ENCODE results near the gene CCT8. TPM values are rescaled to one million over a fixed set of nuclear protein-coding genes. Genes with fewer than 3 reads are reported as not detected.

The CCT8 gene
- total and polyA plus RNA-seq, 2 experiments from 2014 or later, result 304 to 329 TPM

DNA sequence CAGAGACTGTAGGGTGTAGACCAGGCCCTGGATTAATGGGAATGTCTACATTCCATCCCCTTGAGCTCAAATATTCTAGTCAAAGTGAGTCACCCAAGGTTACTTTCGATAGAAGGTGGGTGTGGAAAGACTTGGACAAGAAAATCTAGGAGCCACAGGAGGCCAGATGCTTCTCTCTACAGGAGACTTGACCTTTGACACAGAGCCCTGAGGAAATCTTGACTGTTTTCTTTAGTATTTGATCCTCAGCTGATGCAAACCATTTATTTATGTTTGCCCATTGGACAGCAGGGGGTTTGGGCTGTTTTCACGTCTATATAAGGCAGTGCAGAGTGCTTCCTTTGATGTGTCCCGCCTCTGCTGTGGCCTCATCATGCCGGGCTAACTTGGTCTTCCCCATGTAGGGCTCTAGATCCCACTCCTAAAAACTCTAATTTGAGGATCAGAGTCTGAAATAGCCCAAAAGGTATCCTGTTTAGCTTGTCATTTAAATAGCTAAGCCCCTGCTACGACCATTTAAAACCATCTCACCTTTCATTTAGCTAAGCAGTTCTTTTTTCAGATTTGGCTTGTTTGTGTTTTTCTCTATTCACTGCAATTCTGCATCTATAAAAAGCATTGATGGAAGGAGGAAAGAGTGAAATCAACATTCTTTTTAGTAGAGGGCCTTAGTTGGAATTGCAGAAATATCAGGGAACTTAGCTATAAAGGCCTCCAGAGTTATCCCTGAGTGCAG lies 41.5 kb upstream of the CCT8 start:
- Histone ChIP-seq H3K27ac (ENCODE audit: low read depth) (0 out of 2 replicates have a peak overlapping the region, but pooled peaks have one; percentile 53), H3K79me2 (replicated peaks; ENCODE audit: insufficient read depth) (no peaks in the 10 kb centered on the region), H4K20me1 (replicated peaks; ENCODE audit: insufficient read depth) (no peaks in the 10 kb centered on the region), H3K9me2 (ENCODE audit: insufficient read depth) (0 out of 2 replicates have a peak, but pooled peaks cover 3% of the 10 kb centered on the region), H3K4me2 (no peak overlapping the region; the same call in 1 of the 2 replicates), H3K4me1 (ENCODE audit: insufficient read depth) (peaks cover 9% of the 10 kb centered on the region), H3K36me3 (ENCODE audit: insufficient read depth) (no peaks in the 10 kb centered on the region), H2AFZ (no peak overlapping the region), H3K4me3 (no peak overlapping the region), H3F3A (replicated peaks; ENCODE audit: low read depth) (no peaks in the 10 kb centered on the region), H3K27me3 (ENCODE audit: insufficient read depth) (no peaks in the 10 kb centered on the region)
- no peaks in the 10 kb centered on the region for H3K9me3 Mint-ChIP-seq
- no peak overlapping the region for H3K4me3 Mint-ChIP-seq
- peaks cover 6% of the 10 kb centered on the region for H3K27me3 Mint-ChIP-seq (ENCODE audit: insufficient read depth, low read depth, poor library complexity)
- no peaks in the 10 kb centered on the region for H3K36me3 Mint-ChIP-seq (ENCODE audit: low read depth)
- DNase-seq (ENCODE audit: low spot score) (peak; percentile 51), ATAC-seq (peak; percentile 95)
- TF ChIP-seq EZH2 (IDR thresholded peaks at IDR 0.05; ENCODE audit: low read depth, unreplicated experiment) (no peak), ZNF114 (CRISPR knock-in tag; IDR thresholded peaks at IDR 0.05) (no peak), REST (IDR thresholded peaks at IDR 0.05; ENCODE audit: unreplicated experiment) (no peak)
- H3K27ac Mint-ChIP-seq, result 0 out of 2 replicates have a peak overlapping the region, but pooled peaks have one; percentile 5
- H3K4me1 Mint-ChIP-seq, result peaks cover 17% of the 10 kb centered on the region

- DNase-seq (ENCODE audit: low spot score) (no peak), ATAC-seq (no peak)
- Mint-ChIP-seq H3K9me3 (no peaks in the 10 kb centered on the region), H3K4me3 (no peak overlapping the region), H3K27ac (no peak overlapping the region), H3K27me3 (ENCODE audit: insufficient read depth, low read depth, poor library complexity) (no peaks in the 10 kb centered on the region), H3K36me3 (ENCODE audit: low read depth) (no peaks in the 10 kb centered on the region), H3K4me1 (no peaks in the 10 kb centered on the region; the same call in 2 of the 3 replicates)
- Histone ChIP-seq H3K27me3 (ENCODE audit: insufficient read depth) (no peaks in the 10 kb centered on the region), H3K9me2 (ENCODE audit: insufficient read depth) (no peaks in the 10 kb centered on the region), H2AFZ (no peak overlapping the region), H3K27ac (ENCODE audit: low read depth) (no peak overlapping the region), H3K4me1 (ENCODE audit: insufficient read depth) (no peaks in the 10 kb centered on the region), H3K79me2 (replicated peaks; ENCODE audit: insufficient read depth) (no peaks in the 10 kb centered on the region), H3K4me3 (no peak overlapping the region), H4K20me1 (replicated peaks; ENCODE audit: insufficient read depth) (no peaks in the 10 kb centered on the region), H3K4me2 (no peak overlapping the region), H3K36me3 (ENCODE audit: insufficient read depth) (no peaks in the 10 kb centered on the region), H3F3A (replicated peaks; ENCODE audit: low read depth) (no peaks in the 10 kb centered on the region)
- TF ChIP-seq CTCF (conservative IDR thresholded peaks at IDR 0.05; ENCODE audit: low read depth in 2 of 2) (no peak), POLR2AphosphoS5 (IDR thresholded peaks at IDR 0.05; ENCODE audit: low read depth) (no peak), ZNF331 (CRISPR knock-in tag; IDR thresholded peaks at IDR 0.05; ENCODE audit: low read depth) (no peak), EZH2phosphoT487 (IDR thresholded peaks at IDR 0.05; ENCODE audit: unreplicated experiment) (no peak), JUNB (IDR thresholded peaks at IDR 0.05; ENCODE audit: unreplicated experiment) (no peak), EZH2 (IDR thresholded peaks at IDR 0.05; ENCODE audit: low read depth, unreplicated experiment) (no peak)
- TF ChIP-seq, protein P1, sequence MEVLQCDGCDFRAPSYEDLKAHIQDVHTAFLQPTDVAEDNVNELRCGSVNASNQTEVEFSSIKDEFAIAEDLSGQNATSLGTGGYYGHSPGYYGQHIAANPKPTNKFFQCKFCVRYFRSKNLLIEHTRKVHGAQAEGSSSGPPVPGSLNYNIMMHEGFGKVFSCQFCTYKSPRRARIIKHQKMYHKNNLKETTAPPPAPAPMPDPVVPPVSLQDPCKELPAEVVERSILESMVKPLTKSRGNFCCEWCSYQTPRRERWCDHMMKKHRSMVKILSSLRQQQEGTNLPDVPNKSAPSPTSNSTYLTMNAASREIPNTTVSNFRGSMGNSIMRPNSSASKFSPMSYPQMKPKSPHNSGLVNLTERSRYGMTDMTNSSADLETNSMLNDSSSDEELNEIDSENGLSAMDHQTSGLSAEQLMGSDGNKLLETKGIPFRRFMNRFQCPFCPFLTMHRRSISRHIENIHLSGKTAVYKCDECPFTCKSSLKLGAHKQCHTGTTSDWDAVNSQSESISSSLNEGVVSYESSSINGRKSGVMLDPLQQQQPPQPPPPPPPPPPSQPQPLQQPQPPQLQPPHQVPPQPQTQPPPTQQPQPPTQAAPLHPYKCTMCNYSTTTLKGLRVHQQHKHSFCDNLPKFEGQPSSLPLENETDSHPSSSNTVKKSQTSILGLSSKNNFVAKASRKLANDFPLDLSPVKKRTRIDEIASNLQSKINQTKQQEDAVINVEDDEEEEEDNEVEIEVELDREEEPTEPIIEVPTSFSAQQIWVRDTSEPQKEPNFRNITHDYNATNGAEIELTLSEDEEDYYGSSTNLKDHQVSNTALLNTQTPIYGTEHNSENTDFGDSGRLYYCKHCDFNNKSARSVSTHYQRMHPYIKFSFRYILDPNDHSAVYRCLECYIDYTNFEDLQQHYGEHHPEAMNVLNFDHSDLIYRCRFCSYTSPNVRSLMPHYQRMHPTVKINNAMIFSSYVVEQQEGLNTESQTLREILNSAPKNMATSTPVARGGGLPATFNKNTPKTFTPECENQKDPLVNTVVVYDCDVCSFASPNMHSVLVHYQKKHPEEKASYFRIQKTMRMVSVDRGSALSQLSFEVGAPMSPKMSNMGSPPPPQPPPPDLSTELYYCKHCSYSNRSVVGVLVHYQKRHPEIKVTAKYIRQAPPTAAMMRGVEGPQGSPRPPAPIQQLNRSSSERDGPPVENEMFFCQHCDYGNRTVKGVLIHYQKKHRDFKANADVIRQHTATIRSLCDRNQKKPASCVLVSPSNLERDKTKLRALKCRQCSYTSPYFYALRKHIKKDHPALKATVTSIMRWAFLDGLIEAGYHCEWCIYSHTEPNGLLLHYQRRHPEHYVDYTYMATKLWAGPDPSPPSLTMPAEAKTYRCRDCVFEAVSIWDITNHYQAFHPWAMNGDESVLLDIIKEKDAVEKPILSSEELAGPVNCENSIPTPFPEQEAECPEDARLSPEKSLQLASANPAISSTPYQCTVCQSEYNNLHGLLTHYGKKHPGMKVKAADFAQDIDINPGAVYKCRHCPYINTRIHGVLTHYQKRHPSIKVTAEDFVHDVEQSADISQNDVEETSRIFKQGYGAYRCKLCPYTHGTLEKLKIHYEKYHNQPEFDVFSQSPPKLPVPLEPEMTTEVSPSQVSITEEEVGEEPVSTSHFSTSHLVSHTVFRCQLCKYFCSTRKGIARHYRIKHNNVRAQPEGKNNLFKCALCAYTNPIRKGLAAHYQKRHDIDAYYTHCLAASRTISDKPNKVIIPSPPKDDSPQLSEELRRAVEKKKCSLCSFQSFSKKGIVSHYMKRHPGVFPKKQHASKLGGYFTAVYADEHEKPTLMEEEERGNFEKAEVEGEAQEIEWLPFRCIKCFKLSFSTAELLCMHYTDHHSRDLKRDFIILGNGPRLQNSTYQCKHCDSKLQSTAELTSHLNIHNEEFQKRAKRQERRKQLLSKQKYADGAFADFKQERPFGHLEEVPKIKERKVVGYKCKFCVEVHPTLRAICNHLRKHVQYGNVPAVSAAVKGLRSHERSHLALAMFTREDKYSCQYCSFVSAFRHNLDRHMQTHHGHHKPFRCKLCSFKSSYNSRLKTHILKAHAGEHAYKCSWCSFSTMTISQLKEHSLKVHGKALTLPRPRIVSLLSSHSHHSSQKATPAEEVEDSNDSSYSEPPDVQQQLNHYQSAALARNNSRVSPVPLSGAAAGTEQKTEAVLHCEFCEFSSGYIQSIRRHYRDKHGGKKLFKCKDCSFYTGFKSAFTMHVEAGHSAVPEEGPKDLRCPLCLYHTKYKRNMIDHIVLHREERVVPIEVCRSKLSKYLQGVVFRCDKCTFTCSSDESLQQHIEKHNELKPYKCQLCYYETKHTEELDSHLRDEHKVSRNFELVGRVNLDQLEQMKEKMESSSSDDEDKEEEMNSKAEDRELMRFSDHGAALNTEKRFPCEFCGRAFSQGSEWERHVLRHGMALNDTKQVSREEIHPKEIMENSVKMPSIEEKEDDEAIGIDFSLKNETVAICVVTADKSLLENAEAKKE (CRISPR knock-in tag; IDR thresholded peaks at IDR 0.05), result no peak
Observed at GRCh38 chr21:29105218-29105617, 31.8 kb upstream of the CCT8 start.
